WERI-Rb-1 (cell line): ENCODE data around the gene ENTPD8.

Source experiments
- DNase-seq: peaks from one replicate; pipeline ENCODE4 v3.0.0-alpha.2; 2020
- H3K27ac ChIP-seq: fragments of 250-450 bp; sonication (Bioruptor Pico); 2 replicates; pipeline ENCODE4 v1.5.1; 2020; ENCODE audit warnings: mild to moderate bottlenecking, moderate library complexity
- H3K27me3 ChIP-seq: fragments of 250-450 bp; sonication (Bioruptor Pico); 2 replicates; pipeline ENCODE4 v1.5.1; 2021; ENCODE audit warnings: mild to moderate bottlenecking, low read depth, moderate library complexity; ENCODE audit not compliant: insufficient read depth, severe bottlenecking
- H3K36me3 ChIP-seq: fragments of 250-450 bp; sonication (Bioruptor Pico); 2 replicates; pipeline ENCODE4 v1.5.1; 2020; ENCODE audit warnings: mild to moderate bottlenecking, moderate library complexity
- H3K4me3 ChIP-seq: 2 replicates; pipeline ENCODE4 v1.5.1; 2011; ENCODE audit warnings: low read depth, mild to moderate bottlenecking, control low read depth, low read length
- H3K9me3 ChIP-seq: fragments of 250-450 bp; sonication (Bioruptor Pico); 2 replicates; pipeline ENCODE4 v1.5.1; 2021; ENCODE audit warnings: mild to moderate bottlenecking, moderate library complexity; ENCODE audit not compliant: severe bottlenecking
- TF ChIP-seq, protein P1 (sequence below): IDR thresholded peaks from 2 replicates; pipeline ENCODE4 v1.5.1; 2011; ENCODE audit warnings: low read depth, mild to moderate bottlenecking, control low read depth, inconsistent platforms, low read length

ENTPD8 gene

DNA sequence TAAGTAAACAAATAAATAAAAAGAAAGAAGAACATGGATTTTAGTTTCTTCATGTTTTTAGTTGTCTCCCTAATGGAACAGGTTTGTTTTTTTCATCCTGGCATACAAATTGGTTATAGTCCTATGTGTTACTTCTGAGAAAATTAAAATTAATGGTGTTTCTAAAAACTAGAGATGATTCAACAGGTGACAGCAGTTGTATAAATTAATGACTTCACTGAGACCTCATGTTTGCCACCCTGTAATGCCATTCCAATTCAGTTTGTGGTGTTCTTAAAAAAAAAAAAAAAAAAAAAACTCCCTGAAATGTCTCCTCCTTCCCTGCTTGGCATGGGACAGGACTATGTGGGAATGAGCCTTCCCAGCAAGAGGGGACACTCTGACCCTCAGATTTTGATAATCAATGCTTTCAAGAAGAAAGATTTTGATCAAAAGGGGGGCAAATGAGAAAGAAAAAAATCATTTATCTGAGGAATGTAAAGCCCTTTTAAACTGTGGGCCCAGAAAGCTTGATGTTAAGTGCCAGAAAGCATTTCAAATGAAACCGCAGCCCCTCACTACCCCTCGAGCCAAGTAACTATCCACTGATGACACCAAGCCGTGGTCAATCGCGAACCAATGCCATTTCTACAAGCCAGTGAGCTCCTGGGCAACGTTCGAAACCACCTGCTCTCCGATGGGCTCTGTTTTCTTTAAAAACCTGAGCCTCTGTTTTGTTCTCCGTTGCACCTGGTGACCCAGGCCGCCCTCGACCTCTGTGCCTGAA lies 19.1 kb downstream of the ENTPD8 start:
- TF ChIP-seq, protein P1, sequence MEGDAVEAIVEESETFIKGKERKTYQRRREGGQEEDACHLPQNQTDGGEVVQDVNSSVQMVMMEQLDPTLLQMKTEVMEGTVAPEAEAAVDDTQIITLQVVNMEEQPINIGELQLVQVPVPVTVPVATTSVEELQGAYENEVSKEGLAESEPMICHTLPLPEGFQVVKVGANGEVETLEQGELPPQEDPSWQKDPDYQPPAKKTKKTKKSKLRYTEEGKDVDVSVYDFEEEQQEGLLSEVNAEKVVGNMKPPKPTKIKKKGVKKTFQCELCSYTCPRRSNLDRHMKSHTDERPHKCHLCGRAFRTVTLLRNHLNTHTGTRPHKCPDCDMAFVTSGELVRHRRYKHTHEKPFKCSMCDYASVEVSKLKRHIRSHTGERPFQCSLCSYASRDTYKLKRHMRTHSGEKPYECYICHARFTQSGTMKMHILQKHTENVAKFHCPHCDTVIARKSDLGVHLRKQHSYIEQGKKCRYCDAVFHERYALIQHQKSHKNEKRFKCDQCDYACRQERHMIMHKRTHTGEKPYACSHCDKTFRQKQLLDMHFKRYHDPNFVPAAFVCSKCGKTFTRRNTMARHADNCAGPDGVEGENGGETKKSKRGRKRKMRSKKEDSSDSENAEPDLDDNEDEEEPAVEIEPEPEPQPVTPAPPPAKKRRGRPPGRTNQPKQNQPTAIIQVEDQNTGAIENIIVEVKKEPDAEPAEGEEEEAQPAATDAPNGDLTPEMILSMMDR = no peak
- Histone ChIP-seq H3K36me3 (no peaks in the 10 kb centered on the region; the same call in 1 of the 2 replicates), H3K27me3 (no peaks in the 10 kb centered on the region), H3K27ac (peak overlapping the region; percentile 61), H3K4me3 (peak overlapping the region; percentile 93), H3K9me3 (no peaks in the 10 kb centered on the region)
- no peak for DNase-seq

DNA sequence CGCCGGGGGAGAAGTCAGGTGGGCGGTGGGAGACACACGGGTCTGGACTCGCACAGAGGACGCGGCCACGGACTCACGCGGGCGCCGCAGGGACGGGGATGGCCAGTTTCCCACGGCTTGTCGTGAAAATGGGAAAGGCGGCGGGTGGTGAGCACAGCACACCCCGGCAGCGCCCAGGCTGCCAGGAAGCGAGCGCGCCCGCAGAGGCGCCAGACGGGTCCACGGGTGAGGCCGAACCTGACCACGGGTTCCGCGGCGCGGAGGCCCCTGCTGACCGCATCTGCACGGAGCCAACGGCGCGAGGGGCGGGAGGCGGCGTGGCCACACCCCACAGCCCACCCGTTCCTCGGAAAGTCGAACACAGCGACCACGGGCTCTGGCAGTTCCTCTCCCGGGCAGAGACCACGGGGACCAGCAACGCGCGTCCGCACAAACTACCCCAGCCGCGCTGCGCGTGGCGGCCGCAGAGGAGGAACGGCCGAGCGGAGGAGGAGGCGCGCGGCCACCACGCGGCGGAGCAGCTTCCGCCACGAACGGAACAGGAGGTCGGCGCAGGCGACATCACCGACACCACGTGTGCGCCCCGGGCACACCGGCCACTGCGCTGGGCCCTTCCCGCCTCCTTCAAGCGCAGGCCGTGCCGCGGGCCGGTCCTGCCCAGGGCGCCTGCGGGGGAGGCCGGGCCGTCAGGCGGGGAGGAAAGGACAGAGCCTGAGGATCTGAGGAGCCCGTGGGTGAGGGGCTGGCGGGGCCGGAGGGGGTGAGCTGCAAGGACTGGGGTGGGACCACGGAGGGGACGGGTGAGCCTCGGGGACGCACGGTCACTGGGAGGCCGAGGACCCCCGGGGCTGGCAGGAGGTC lies 23.8 kb downstream of the ENTPD8 start:
- no peak overlapping the region for H3K4me3 ChIP-seq
- H3K9me3 ChIP-seq = no peaks in the 10 kb centered on the region
- H3K36me3 ChIP-seq = no peaks in the 10 kb centered on the region; the same call in 1 of the 2 replicates
- no peak for DNase-seq
- no peaks in the 10 kb centered on the region for H3K27me3 ChIP-seq
- H3K27ac ChIP-seq = no peak overlapping the region
- TF ChIP-seq, protein P1 = no peak

DNA sequence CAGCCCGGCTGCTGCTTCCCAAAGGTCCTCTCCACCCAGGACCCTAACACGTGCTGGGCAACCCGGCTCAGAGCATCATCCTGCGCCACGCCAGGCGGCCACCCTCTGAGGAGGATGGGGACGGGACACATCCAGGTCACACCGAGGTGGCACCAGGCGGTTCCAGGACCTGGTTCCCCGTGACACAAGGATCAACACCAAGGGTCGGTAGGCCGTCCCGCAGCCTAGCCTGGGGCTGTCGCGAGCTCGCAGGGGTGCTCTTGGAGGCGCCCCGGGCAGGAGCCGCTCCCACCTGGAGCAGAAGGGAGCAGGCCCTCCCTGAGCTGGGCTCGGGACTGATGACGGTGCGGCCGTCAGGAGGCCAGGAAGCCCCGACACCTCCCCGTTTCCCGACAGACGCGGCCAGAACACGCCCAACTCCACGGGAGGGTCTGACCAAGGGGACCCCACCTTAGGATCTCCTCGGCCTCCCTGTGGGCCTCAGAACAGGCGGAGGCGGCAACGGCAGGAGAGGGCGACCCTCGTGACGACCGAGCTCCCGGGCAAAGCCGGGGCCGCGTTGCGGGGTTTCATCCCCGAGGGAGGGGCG lies 24.5 kb downstream of the ENTPD8 start:
- Histone ChIP-seq H3K27me3 (no peaks in the 10 kb centered on the region), H3K27ac (no peak overlapping the region), H3K9me3 (no peaks in the 10 kb centered on the region), H3K36me3 (no peaks in the 10 kb centered on the region; the same call in 1 of the 2 replicates), H3K4me3 (no peak overlapping the region)
- DNase-seq = no peak
- TF ChIP-seq, protein P1 = no peak

DNA sequence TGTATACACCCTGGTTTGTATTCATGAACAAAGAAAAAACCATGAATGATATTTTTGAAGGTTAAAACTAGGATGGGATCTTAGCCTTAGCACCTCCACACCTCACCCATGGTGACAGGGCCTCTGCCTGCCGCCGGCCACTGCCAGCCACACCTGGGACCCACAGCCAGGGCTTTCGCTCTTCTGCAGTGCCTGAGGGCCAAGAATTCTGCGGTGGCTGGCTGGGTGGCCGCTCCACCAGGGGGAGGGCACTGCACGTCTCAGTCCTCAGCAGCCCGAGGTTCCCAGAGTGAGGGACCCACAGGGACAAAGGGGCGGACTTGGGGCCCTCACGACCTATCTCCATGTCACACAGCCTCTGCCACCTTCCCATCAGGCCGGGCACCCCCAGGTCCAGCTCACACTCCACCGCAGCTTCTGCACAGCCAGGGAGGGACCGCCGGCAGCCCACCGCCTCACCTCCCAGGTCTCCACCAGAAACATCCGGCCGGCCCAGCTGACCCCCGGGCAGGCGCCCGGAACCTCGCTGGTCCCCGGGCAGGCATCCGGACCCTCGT lies 25.1 kb downstream of the ENTPD8 start:
- H3K4me3 ChIP-seq = no peak overlapping the region
- DNase-seq = no peak
- TF ChIP-seq, protein P1 = no peak
- no peaks in the 10 kb centered on the region; the same call in 1 of the 2 replicates for H3K36me3 ChIP-seq
- no peaks in the 10 kb centered on the region for H3K9me3 ChIP-seq
- H3K27me3 ChIP-seq = no peaks in the 10 kb centered on the region
- H3K27ac ChIP-seq = no peak overlapping the region

DNA sequence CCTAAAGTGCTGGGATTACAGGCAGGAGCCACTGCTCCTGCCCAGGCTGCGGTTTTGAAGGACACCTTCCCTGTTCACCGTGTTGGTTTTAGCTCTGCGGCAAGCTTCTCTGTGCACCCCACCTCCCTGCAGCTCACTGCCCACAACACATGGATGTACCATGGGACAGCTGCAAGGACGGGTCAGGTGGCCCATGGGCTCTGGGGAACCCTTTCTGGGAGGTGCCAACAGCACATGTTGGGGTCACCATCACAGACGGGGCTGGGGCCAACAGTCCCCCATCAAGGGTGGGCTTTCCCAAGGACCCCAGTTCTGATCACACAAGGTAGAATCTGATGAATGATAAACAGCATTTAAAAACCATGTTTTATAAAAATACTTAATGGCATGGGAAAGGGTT lies 25.7 kb downstream of the ENTPD8 start:
- DNase-seq = no peak
- no peaks in the 10 kb centered on the region for H3K9me3 ChIP-seq

More for the DNA sequence above, 25.7 kb downstream of the ENTPD8 start:
- Histone ChIP-seq H3K36me3 (no peaks in the 10 kb centered on the region), H3K27me3 (no peaks in the 10 kb centered on the region), H3K4me3 (no peak overlapping the region), H3K27ac (no peak overlapping the region)
- TF ChIP-seq, protein P1 = no peak
